Measurements from ENCODE around the gene DLGAP1.

DLGAP1 gene

DNA sequence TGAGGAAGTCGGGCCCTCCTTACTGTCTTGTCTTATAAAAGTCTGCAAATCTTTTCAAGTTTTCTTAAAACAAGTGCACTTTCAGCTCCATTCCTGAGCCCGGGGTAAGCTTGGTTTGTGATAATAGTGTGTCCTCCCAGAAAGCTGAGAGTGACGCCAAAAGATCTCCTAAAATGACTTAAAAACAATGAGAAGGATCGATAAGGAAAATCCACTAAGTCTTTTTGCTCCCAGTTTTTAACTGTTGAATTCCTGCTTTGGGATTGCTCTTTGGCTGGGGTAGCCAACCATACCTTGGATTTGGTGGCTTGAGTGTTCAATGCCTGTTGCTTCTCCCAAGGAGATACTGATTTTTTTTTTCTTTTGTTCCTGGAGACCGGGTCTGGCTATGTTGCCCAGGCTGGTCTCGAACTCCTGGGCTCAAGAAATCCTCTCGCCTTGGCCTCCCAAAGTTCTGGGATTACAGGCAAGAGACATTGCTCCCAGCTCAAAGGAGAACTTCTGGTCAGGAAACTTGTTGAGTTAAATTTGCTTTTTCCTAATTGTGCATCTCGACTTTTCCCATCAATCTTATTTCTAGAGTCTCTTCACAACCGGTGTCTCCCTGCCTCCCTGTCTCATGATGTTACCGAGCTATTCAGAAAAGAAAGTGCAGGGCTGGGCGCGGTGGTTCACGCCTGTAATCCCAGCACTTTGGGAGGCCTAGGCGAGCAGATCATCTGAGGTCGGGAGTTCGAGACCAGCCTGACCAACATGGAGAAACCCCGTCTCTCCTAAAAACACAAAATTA lies 1002.2 kb downstream of the DLGAP1 start:
- DNase-seq: no peak

DNA sequence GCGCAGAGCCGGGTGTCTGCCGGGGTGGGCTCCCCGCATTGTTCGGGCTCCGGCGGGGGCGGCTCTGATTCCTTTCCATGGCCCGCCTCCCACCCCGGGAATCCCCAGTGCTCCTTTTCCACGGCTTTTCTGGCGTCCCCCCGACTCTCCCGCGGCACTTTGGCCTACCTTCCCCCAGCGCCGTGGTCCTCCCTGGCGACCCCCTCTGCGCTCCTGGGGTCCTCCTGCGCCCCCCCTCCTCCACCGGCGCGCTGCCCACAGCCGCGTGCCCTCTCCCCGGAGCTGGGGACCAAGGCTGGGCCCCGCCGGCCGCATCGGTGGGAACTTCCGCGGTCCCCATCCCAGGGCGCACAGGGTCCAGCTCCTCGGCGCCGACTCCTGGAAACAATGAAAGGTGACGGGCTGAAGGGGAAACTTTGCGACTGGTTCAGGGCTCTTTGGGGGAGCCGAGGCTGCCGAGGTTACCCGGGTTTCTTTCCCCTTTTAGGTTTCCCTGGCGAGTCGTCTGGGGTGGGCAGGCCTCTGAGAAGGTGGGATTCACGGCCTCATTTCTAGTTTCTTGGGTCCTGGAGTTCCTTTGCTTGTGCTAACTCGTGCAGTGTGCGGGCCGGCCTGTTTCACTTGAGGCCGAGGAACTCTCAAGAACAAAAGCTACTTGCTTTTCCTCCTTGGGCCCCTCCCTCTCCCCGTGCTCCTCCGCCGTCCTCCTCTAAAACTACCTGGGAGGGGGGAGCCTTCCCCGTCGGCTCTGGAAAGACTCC lies 1002.9 kb downstream of the DLGAP1 start:
- peak; percentile 54 for DNase-seq

DNA sequence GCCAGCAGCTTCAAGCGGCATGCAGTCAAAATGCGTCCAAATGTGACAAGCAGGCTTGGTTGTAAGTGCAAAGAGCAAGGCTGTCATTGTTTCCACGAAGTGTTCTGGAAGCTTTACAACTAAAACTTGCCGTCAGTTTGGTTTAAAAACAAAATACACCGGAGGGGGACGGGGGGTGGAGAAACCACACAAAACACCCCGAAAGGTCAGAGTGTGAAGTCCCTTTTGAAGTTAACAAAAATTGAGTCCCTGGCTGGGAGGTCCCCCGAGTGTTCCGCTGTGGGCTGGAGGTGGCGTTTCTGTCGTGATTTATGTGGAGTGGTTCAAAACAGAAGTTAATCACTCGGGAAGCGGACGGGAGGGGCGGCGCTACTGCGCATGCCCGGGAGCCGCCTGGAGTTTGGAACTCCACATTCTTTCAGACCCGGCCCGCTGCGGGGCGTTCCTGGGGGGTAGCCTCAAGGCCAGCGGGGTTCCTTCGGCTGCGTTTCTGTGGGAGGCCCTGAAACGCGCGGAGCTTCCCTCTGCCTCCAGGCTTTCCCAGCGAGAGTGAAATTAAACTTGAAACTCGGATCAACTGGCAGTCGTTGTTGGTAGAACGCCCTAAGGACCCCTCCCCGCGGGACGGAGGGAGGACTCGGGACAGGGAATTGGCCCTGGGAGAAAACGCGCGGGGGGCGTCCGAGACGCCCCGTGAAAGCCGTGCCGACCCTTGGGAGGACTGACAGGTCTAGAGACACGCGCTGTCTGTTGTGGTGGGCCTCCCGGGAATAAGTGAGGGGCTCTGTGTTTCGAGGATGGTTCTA lies 1003.7 kb downstream of the DLGAP1 start:
- peak; percentile 82 for DNase-seq

DNA sequence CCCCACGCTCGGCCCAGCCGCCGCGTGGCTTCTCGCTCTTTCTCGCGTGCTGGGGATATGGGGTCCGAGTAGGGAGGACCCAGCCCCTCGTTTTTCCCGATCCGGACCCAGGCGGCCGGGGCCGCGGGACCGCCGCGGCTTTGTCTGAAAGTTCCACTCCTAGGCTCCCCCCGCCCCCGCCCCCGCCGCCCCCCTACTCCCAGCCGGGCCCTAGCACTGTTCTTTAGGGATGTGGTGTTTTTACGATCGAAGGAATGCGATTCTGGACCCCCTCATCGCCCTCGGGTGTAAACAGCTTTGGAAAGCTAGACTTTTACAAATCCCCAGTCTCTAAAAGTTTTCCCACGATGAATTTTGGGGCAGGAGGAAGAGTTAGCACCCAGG lies 1004.3 kb downstream of the DLGAP1 start:
- DNase-seq: no peak

DNA sequence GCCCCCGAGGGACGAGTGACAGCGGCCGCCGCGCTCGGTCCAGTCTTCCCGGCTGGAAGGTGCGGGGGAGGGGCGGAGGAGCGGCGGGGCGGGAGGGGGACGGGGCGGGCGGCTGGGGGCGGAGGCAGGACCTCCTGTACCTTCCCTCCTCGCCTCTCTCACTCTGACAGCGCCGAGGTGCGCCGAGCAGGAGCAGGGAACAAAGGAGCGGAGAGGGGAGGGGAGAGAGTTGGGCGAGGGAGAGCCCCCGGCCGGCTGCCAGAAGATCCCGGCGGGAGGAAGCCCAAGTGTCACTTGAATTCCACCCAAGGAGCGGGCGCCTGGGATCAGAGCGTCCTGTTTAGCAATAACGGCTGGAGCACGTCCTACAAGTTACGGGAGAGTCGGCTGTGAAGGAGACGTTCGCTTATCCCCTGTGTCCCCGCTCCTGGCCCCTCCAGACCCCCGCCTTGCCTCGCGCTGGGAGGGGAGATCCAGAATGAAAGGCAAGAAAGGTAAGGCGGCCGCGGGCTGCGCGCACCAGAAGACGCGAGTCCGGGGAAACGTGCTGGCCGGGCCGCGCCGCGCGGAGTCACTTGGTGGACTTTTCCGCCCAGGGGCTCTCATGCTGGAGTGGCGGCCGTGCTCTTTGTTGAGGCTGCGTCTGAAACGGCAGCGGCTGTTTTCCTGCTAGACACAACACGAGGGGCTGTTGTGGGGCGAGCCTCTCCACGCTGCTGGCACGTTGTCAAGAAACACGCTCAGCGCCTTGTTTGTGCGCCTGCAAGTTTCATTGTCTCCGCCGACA lies 1004.9 kb downstream of the DLGAP1 start, which contains the start of gene TGIF1:
TSS of gene TGIF1 (plus strand) at position 161 of the 787 bp plus-strand sequence. CDS start at position 479, 318 bp downstream.
- DNase-seq: peak; percentile 78

DNA sequence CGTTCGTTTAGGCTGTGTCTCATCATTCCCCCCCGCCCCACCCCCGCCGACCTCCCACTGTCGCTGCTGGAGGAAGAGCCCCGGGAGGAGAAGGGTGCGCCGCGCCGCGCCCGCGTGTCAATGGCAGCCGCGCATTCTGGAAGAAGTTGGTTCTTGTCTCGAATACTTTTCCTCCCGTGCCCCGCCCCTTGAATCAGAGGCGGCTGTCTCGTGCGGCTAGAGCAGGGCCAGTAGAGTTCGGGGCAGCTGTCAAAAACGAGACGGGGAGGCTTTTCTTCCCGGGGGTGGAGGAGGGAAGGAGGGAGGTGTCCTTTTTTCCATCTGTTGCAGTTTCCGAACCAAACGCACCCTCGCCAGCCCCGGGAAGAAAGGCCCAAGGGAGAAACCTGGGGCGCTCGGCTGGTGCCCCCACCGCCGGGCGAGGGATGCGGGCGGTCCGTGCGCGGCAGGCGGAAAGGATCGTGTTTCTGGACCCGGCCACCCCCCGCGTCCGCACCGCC lies 1005.5 kb downstream of the DLGAP1 start:
- peak; percentile 85 for DNase-seq

DNA sequence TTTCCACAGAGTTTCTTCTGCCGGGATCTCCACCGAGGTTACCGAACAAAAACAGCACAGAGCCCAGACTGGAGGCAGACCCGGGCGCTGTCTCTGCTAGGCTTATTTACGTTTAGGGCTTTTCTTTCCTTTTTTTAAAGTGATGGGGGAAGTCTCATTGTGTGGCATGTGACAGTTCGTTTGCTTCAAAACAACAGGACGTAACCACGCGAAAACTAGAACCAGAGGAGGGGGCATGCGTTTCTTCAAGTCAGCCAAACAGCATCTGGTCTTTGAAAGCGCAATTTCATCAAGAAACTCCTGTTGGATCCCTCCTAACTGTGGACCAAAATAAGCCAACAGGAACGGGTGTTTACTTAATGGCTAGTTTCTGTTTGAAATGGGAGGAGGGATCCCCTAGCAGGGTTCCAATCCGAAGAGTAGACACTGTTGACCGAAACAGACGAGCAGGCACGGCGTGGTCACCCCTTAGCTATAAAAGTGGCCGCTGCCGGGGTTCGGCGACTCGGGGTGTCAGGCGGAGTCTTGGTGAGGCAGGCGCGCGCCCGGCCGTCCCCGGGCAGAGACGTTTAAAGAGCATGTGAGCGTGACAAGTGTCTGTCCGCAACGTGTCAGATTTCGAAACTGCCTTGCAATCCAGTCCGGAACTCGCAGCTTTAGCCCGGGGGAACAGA lies 1006.1 kb downstream of the DLGAP1 start:
- DNase-seq: no peak

DNA sequence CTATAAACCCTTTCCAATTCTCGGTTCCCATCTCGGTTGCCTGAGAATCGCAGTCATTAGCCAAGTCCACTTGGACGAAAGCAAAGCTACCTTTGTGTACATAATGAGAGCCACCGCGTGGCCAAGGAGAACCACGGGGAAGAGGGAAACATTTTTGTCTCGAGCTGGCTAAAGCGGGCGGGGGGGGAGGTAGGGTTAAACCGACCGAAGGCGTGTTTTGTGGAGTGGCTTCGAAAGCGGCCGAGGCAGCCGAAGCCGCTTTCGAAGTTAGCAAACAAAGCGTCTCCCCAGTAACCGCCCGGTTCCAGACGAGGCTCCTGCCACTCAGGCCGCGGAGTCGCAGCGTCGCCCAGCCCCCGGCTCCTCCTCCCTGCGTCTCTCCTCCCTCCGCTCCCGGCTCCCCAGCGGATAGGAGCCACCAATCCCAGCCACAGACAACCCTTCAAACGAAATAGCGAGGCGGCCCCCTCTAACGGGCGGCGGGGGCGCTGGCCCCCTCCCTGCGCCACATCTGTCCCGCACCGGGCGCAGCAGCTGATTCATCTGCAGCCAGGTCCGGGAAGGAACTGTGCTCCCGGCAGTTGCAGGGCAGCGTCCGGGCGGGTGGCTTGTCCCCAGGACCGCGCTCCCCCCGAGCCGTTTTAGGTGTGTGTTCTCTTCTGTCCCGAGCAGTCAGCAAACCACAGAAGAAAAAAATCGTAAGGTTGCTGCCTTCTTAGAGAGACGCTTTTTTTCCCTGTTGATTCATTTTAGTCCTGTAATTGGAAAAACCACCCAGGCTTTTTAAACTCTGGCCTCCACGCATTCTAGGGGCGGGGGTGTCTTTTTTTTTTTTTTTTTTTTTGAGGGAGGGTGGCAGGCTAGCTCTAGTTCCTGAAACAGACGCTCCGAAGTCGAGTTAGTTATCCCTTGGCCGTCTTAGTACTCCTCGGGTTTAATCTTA lies 1006.9 kb downstream of the DLGAP1 start:
- peak; percentile 97 for DNase-seq

DNA sequence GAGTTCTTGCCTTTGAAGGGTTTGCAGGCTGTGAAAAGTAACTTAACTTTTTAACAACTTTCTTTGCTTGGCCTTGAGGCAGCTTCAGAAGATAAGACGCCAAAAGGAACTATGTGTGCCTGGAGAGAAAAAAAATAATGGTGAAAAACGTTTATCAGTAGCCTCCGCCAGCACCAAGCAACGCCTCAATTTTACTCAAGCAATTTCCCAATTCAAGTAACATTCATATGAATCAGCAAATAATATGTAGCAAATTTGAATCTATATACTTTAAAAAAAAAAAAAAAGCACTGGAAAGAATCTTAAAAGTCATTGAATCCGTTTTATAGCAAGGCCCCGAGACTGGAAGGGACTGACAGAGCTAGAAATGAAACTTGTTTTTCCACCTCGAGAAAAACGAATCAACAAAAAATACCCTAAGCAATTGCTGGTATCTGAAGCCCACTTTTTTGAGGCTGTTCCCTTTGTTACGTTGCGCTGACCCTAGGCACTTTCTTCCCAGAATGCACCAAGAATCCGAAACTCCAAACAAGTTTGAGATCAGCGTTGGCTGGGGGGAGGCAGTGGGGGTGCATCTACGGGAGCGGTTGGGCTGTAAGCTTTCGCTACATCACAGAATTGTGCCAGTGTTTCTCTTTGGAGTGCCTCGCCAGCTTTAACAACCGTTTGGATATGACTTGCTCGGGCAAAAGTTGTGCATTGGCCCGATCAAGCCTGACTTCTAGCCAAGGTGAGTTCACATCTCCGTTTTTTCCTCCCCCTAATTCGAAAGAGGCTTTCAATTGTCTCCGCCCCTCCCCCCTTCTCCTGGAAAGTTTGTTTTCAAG lies 1007.8 kb downstream of the DLGAP1 start:
- peak; percentile 86 for DNase-seq
